Parathyroid adenoma (tissue), 2 donors: ENCODE measurements around the gene PIK3CB.
"Not testable (repeated sequence)": the region's sequence is repeated elsewhere in the genome, so short reads cannot be mapped to it uniquely, and the experiment has no call there.

Experiments
- H2AFZ ChIP-seq: fragments of 300-600 bp; sonication (generic); one replicate; pipeline ENCODE4 v1.7.0; 2017; ENCODE audit warnings: antibody characterized with exemption, mild to moderate bottlenecking
- H3K27ac ChIP-seq: fragments of 300-600 bp; sonication (generic); one replicate; pipeline ENCODE4 v1.7.0; 2017
- H3K27me3 ChIP-seq: fragments of 300-600 bp; sonication (generic); one replicate; pipeline ENCODE4 v1.7.0; 2017; ENCODE audit warnings: low read length; ENCODE audit not compliant: control insufficient read depth, insufficient read depth
- H3K36me3 ChIP-seq: fragments of 300-600 bp; sonication (generic); one replicate; pipeline ENCODE4 v1.7.0; 2017; ENCODE audit warnings: low read length; ENCODE audit not compliant: control insufficient read depth, insufficient read depth
- H3K4me1 ChIP-seq: fragments of 300-600 bp; sonication (generic); one replicate; pipeline ENCODE4 v1.7.0; 2017; ENCODE audit warnings: control low read depth
- H3K4me2 ChIP-seq: fragments of 300-600 bp; sonication (generic); one replicate; pipeline ENCODE4 v1.7.0; 2017; ENCODE audit warnings: low read length
- H3K4me3 ChIP-seq: fragments of 300-600 bp; sonication (generic); one replicate; pipeline ENCODE4 v1.7.0; 2017; ENCODE audit warnings: low read depth, low read length
- H3K79me2 ChIP-seq: fragments of 300-600 bp; sonication (generic); one replicate; pipeline ENCODE4 v1.7.0; 2017; ENCODE audit warnings: control low read depth
- H3K9ac ChIP-seq: fragments of 300-600 bp; sonication (generic); one replicate; pipeline ENCODE4 v1.7.0; 2017; ENCODE audit warnings: mild to moderate bottlenecking
- H3K9me3 ChIP-seq: fragments of 300-600 bp; sonication (generic); one replicate; pipeline ENCODE4 v1.7.0; 2017; ENCODE audit warnings: low read length; ENCODE audit not compliant: control insufficient read depth
- TF ChIP-seq, protein P1 (sequence below): fragments of 300-600 bp; sonication (generic); IDR thresholded peaks from one replicate; pipeline ENCODE4 v1.7.0; 2017; ENCODE audit warnings: antibody characterized with exemption, mild to moderate bottlenecking
- donor health status: primary hyperparathyroidism.

PIK3CB gene

GRCh38 chr3:138842483-138843188 lies 7.9 kb upstream of the PIK3CB start:
- Histone ChIP-seq H3K4me2 (no peak overlapping the region), H3K36me3 (no peaks in the 10 kb centered on the region), H3K9ac (no peak overlapping the region), H3K9me3 (no peaks in the 10 kb centered on the region), H3K4me1 (no peaks in the 10 kb centered on the region), H3K4me3 (no peak overlapping the region), H2AFZ (no peak overlapping the region), H3K27me3 (no peaks in the 10 kb centered on the region), H3K79me2 (no peaks in the 10 kb centered on the region), H3K27ac (no peak overlapping the region)
- TF ChIP-seq, protein P1, sequence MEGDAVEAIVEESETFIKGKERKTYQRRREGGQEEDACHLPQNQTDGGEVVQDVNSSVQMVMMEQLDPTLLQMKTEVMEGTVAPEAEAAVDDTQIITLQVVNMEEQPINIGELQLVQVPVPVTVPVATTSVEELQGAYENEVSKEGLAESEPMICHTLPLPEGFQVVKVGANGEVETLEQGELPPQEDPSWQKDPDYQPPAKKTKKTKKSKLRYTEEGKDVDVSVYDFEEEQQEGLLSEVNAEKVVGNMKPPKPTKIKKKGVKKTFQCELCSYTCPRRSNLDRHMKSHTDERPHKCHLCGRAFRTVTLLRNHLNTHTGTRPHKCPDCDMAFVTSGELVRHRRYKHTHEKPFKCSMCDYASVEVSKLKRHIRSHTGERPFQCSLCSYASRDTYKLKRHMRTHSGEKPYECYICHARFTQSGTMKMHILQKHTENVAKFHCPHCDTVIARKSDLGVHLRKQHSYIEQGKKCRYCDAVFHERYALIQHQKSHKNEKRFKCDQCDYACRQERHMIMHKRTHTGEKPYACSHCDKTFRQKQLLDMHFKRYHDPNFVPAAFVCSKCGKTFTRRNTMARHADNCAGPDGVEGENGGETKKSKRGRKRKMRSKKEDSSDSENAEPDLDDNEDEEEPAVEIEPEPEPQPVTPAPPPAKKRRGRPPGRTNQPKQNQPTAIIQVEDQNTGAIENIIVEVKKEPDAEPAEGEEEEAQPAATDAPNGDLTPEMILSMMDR = no peak

DNA sequence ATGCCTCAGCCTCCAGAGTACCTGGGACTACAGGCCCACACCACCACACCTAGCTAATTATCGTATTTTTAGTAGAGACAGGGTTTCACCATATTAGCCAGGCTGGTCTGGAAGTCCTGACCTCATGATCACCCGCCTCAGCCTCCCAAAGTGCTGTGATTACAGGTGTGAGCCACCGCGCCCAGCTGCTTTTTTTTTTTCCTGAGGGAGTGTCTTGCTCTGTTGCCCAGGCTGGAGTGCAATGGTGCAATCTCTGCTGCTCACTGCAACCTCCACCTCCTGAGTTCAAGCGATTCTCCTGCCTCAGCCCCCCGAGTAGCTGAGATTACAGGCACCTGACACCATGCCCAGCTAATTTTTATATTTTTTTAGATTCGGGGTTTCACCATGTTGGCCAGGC lies 3.7 kb upstream of the PIK3CB start:
- not testable (repeated sequence) for H3K36me3 ChIP-seq, H3K27ac ChIP-seq, H2AFZ ChIP-seq, H3K27me3 ChIP-seq, H3K9me3 ChIP-seq, H3K4me3 ChIP-seq, H3K9ac ChIP-seq, H3K4me2 ChIP-seq, H3K4me1 ChIP-seq
- peaks cover 18% of the 10 kb centered on the region for H3K79me2 ChIP-seq

GRCh38 chr3:138835846-138836245 lies 1.1 kb upstream of the PIK3CB start:
- H3K4me1 ChIP-seq, H3K4me3 ChIP-seq, H3K9ac ChIP-seq, H3K4me2 ChIP-seq, H3K9me3 ChIP-seq, H3K36me3 ChIP-seq, H3K27me3 ChIP-seq, H3K27ac ChIP-seq: not testable (repeated sequence)
- H3K79me2 ChIP-seq = peaks cover 21% of the 10 kb centered on the region
- peak overlapping the region; percentile 80 for H2AFZ ChIP-seq

DNA sequence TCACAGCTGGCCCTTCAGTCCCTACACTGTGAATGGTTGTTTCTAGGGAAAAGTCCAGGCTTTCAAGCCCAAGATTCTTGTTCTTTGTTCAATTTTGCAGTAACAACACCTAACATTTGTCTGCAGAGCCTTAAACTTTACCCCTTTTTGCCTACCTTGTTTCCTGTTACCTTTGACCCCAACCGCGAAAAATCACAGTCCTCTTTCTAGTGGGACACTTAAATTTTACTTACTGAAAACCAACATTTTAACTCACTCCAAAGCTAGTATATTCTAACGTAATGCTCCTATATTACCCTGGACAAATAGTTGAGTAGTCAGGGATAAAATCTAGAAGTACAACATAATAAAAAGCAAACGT lies 649 bp upstream of the PIK3CB start:
- no peaks in the 10 kb centered on the region for H3K36me3 ChIP-seq
- H3K27ac ChIP-seq = peak overlapping the region; percentile 87
- H3K27me3 ChIP-seq = no peaks in the 10 kb centered on the region
- peak overlapping the region; percentile 81 for H3K9ac ChIP-seq
- H3K4me3 ChIP-seq = peak overlapping the region; percentile 83
- TF ChIP-seq, protein P1 = no peak
- peaks cover 23% of the 10 kb centered on the region for H3K79me2 ChIP-seq
- H3K4me1 ChIP-seq = peaks cover 4% of the 10 kb centered on the region
- H3K4me2 ChIP-seq = peak overlapping the region; percentile 95
- no peaks in the 10 kb centered on the region for H3K9me3 ChIP-seq
- H2AFZ ChIP-seq = peak overlapping the region; percentile 80

GRCh38 chr3:138833899-138834595 lies 681 bp downstream of the PIK3CB start:
- peak overlapping the region; percentile 85 for H3K4me2 ChIP-seq
- H3K27me3 ChIP-seq = no peaks in the 10 kb centered on the region
- H3K27ac ChIP-seq = peak overlapping the region; percentile 87
- no peaks in the 10 kb centered on the region for H3K9me3 ChIP-seq
- TF ChIP-seq, protein P1 = no peak
- peaks cover 29% of the 10 kb centered on the region for H3K79me2 ChIP-seq
- H3K4me3 ChIP-seq = peak overlapping the region; percentile 83
- peak overlapping the region; percentile 80 for H2AFZ ChIP-seq
- H3K9ac ChIP-seq = peak overlapping the region; percentile 90
- H3K36me3 ChIP-seq = no peaks in the 10 kb centered on the region
- peaks cover 4% of the 10 kb centered on the region for H3K4me1 ChIP-seq

- H3K4me2 ChIP-seq, H3K9me3 ChIP-seq, H3K27ac ChIP-seq, H3K36me3 ChIP-seq, H3K9ac ChIP-seq, H2AFZ ChIP-seq, H3K4me1 ChIP-seq, H3K4me3 ChIP-seq, H3K27me3 ChIP-seq: not testable (repeated sequence)
- H3K79me2 ChIP-seq = peaks cover 32% of the 10 kb centered on the region
Measured at GRCh38 chr3:138832473-138833057, 2.2 kb downstream of the PIK3CB start.
